DND-41 (cell line): ENCODE measurements around the gene JAML.

Experiments
- ATAC-seq: fragments of 200-7000 bp; cut with Tn5 transposase; 3 replicates; pipeline ENCODE4 v1.9.1; 2021; ENCODE audit warnings: low read depth; ENCODE audit not compliant: insufficient read depth
- DNase-seq: peaks from one replicate; pipeline ENCODE4 v3.0.0-alpha.2; 2020
- H2AFZ ChIP-seq: 2 replicates; pipeline ENCODE4 v1.6.0; 2012; ENCODE audit warnings: low read depth, low read length
- H3K27ac ChIP-seq: 2 replicates; pipeline ENCODE4 v1.5.1; 2012; ENCODE audit warnings: low read length, inconsistent platforms
- H3K27me3 ChIP-seq: fragments of 200-600 bp; sonication (generic); 2 replicates; pipeline ENCODE4 v1.6.0; 2012; ENCODE audit warnings: low read length, mild to moderate bottlenecking, inconsistent platforms; ENCODE audit not compliant: insufficient read depth, poor library complexity
- H3K36me3 ChIP-seq: 2 replicates; pipeline ENCODE4 v1.5.1; 2012; ENCODE audit warnings: low read length, inconsistent platforms; ENCODE audit not compliant: insufficient read depth
- H3K4me1 ChIP-seq: 2 replicates; pipeline ENCODE4 v1.5.1; 2012; ENCODE audit warnings: mild to moderate bottlenecking, low read length; ENCODE audit not compliant: insufficient read depth
- H3K4me2 ChIP-seq: 2 replicates; pipeline ENCODE4 v1.6.0; 2012; ENCODE audit warnings: mild to moderate bottlenecking, moderate library complexity, low read length, inconsistent platforms; ENCODE audit not compliant: insufficient read depth
- H3K4me3 ChIP-seq, 2 experiments: fragments of 200-600 bp in 1 of 2; shearing (Covaris generic) in 1 of 2; 2 replicates each; pipeline ENCODE4 v1.5.1; 2012 to 2016; ENCODE audit warnings: inconsistent platforms in 2 of 2, low read length in 2 of 2, mild to moderate bottlenecking in 2 of 2, low read depth in 1 of 2, moderate library complexity in 1 of 2
- H3K79me2 ChIP-seq: 2 replicates; pipeline ENCODE4 v1.6.0; 2012; ENCODE audit warnings: low read length, inconsistent platforms; ENCODE audit not compliant: insufficient read depth
- H3K9ac ChIP-seq: 2 replicates; pipeline ENCODE4 v1.6.0; 2012; ENCODE audit warnings: low read depth, mild to moderate bottlenecking, inconsistent platforms, low read length, moderate library complexity
- H3K9me3 ChIP-seq: 2 replicates; pipeline ENCODE4 v1.5.1; 2012; ENCODE audit warnings: low read length, moderate library complexity, mild to moderate bottlenecking, inconsistent platforms; ENCODE audit not compliant: insufficient read depth, severe bottlenecking
- H4K20me1 ChIP-seq: 2 replicates; pipeline ENCODE4 v1.6.0; 2012; ENCODE audit warnings: low read length; ENCODE audit not compliant: insufficient read depth
- EZH2 ChIP-seq: IDR thresholded peaks from 3 replicates; pipeline ENCODE4 v1.6.1; 2012; ENCODE audit warnings: borderline replicate concordance, low read depth, mild to moderate bottlenecking, moderate library complexity, low read length, inconsistent platforms; ENCODE audit not compliant: severe bottlenecking
- TF ChIP-seq, protein P1 (sequence below): IDR thresholded peaks from 2 replicates; pipeline ENCODE4 v1.5.1; 2012; ENCODE audit warnings: borderline replicate concordance, low read length, moderate library complexity, mild to moderate bottlenecking; ENCODE audit not compliant: poor library complexity, severe bottlenecking; ENCODE audit errors: extremely low read depth

The JAML gene

GRCh38 chr11:118243161-118243560, 18.4 kb upstream of the JAML start:
- Histone ChIP-seq H3K4me2 (no peak overlapping the region), H3K4me3 (no peak overlapping the region), H3K9me3 (no peaks in the 10 kb centered on the region), H3K27me3 (no peaks in the 10 kb centered on the region), H2AFZ (no peak overlapping the region), H4K20me1 (no peaks in the 10 kb centered on the region), H3K79me2 (no peaks in the 10 kb centered on the region), H3K4me1 (no peaks in the 10 kb centered on the region), H3K27ac (no peak overlapping the region), H3K9ac (no peak overlapping the region), H3K36me3 (no peaks in the 10 kb centered on the region)
- ATAC-seq: no peak
- no peak for DNase-seq
- TF ChIP-seq, protein P1, sequence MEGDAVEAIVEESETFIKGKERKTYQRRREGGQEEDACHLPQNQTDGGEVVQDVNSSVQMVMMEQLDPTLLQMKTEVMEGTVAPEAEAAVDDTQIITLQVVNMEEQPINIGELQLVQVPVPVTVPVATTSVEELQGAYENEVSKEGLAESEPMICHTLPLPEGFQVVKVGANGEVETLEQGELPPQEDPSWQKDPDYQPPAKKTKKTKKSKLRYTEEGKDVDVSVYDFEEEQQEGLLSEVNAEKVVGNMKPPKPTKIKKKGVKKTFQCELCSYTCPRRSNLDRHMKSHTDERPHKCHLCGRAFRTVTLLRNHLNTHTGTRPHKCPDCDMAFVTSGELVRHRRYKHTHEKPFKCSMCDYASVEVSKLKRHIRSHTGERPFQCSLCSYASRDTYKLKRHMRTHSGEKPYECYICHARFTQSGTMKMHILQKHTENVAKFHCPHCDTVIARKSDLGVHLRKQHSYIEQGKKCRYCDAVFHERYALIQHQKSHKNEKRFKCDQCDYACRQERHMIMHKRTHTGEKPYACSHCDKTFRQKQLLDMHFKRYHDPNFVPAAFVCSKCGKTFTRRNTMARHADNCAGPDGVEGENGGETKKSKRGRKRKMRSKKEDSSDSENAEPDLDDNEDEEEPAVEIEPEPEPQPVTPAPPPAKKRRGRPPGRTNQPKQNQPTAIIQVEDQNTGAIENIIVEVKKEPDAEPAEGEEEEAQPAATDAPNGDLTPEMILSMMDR: no peak
- no peak for TF ChIP-seq EZH2

DNA sequence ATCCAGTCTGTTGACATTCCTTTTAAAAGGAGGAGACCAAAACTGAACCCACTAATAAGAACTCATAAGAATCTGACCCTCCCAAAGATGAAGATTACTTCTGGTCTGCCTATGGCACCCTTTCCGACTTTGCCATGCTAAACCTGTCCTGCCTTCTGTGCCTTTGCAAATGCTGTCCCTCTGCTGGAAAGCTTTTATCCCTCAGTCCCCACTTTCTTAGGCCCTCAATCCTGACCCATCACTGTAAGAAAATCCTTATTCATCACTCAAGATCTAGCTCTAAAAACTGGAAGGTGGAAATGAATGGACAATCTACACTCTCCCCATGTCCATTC, 16.9 kb upstream of the JAML start:
- Histone ChIP-seq H3K4me1 (no peaks in the 10 kb centered on the region), H3K9ac (no peak overlapping the region), H2AFZ (no peak overlapping the region), H3K36me3 (no peaks in the 10 kb centered on the region), H3K4me3 (no peak overlapping the region), H3K27me3 (no peaks in the 10 kb centered on the region), H3K4me2 (no peak overlapping the region), H3K9me3 (no peaks in the 10 kb centered on the region), H3K27ac (no peak overlapping the region), H4K20me1 (no peaks in the 10 kb centered on the region), H3K79me2 (no peaks in the 10 kb centered on the region)
- TF ChIP-seq, protein P1: no peak
- TF ChIP-seq EZH2: no peak
- ATAC-seq (no peak), DNase-seq (no peak)

DNA sequence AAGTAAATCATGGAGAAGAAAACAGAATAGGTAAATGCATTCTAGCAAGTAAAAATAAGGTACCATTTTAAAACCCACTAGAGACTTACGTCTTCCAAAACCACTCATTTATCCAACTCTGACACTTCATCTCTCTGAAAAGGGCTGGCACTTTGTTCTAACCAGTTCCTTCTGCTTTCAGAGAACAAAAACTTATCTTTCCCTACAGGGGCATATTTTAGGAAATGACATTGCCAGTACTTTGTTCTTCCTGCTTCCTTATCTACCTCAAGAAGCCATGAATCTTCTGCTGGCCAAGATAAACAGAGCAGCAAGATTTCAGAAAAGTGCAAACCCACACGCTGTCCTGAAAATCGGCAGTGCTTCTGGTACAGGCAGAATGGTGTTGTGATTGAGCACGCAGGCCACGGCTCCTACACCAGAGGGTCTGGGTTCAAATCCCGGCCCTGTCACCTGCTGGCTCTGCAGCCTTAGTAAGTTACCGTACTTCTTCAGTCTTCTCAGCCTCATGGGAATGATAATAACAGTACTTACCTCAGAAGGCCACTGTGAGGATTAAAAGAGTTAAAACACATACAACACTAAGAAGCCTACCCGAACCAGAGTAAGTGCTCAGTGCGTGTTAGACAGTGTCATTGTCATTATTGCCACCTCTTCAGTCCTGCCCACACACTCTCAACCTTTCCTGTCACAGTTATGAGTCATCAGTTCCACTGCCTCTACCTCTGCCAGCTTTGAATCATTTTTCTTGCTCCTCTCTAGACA, 16.4 kb upstream of the JAML start:
- Histone ChIP-seq H3K79me2 (no peaks in the 10 kb centered on the region), H3K27me3 (no peaks in the 10 kb centered on the region), H3K4me2 (no peak overlapping the region), H3K4me3 (no peak overlapping the region), H3K36me3 (no peaks in the 10 kb centered on the region), H3K27ac (no peak overlapping the region), H2AFZ (no peak overlapping the region), H3K4me1 (no peaks in the 10 kb centered on the region), H3K9ac (no peak overlapping the region), H4K20me1 (no peaks in the 10 kb centered on the region), H3K9me3 (no peaks in the 10 kb centered on the region)
- ATAC-seq: peak; percentile 64; the same call in 2 of the 3 replicates
- no peak for TF ChIP-seq EZH2
- TF ChIP-seq, protein P1: no peak
- no peak for DNase-seq
